HEK293T (cell line): ENCODE measurements around the gene NRP2.

Source experiments
- BHLHE40 ChIP-seq: fragments of 450-650 bp; IDR thresholded peaks from 2 replicates; pipeline ENCODE4 v1.6.1; 2016; ENCODE audit warnings: mild to moderate bottlenecking, moderate library complexity, borderline replicate concordance
- CTBP1 ChIP-seq: fragments of 450-650 bp; IDR thresholded peaks from 2 replicates; pipeline ENCODE4 v1.6.1; 2016; ENCODE audit warnings: borderline replicate concordance
- FOXA1 ChIP-seq: fragments of 450-650 bp; IDR thresholded peaks from 2 replicates; pipeline ENCODE4 v1.6.1; 2016; ENCODE audit warnings: mild to moderate bottlenecking
- FOXK2 ChIP-seq: fragments of 450-650 bp; IDR thresholded peaks from 2 replicates; pipeline ENCODE4 v1.6.1; 2016; ENCODE audit warnings: mild to moderate bottlenecking
- HDGF ChIP-seq: fragments of 450-650 bp; IDR thresholded peaks from 2 replicates; pipeline ENCODE4 v1.6.1; 2017; ENCODE audit warnings: antibody characterized with exemption, borderline replicate concordance
- SP1 ChIP-seq: fragments of 450-650 bp; IDR thresholded peaks from 2 replicates; pipeline ENCODE4 v1.6.1; 2017
- SUZ12 ChIP-seq: fragments of 450-650 bp; IDR thresholded peaks from 2 replicates; pipeline ENCODE4 v1.6.1; 2016; ENCODE audit warnings: mild to moderate bottlenecking

GRCh38 chr2:205721057-205721449 lies 38.8 kb downstream of the NRP2 start:
- TF ChIP-seq FOXK2: no peak
- no peak for TF ChIP-seq SP1
- no peak for TF ChIP-seq FOXA1
- no peak for TF ChIP-seq HDGF
- TF ChIP-seq SUZ12: no peak
- TF ChIP-seq BHLHE40: no peak
- no peak for TF ChIP-seq CTBP1
